Neural cell (in vitro differentiated cells): Measurements from ENCODE around the gene MICU1.

Experiments
- CTCF ChIP-seq: fragments of 450-650 bp; IDR thresholded peaks from 2 replicates; pipeline ENCODE4 v1.5.1; 2014; ENCODE audit warnings: antibody characterized with exemption, mild to moderate bottlenecking, moderate library complexity; ENCODE audit not compliant: poor library complexity, severe bottlenecking
- TAF1 ChIP-seq: IDR thresholded peaks from 2 replicates; pipeline ENCODE4 v1.6.1; 2012; ENCODE audit warnings: low read depth
- TF ChIP-seq, protein P1 (sequence below): IDR thresholded peaks from 2 replicates; pipeline ENCODE4 v1.6.1; 2012; ENCODE audit warnings: borderline replicate concordance

- TF ChIP-seq CTCF (no peak), TAF1 (no peak)
- TF ChIP-seq, protein P1, sequence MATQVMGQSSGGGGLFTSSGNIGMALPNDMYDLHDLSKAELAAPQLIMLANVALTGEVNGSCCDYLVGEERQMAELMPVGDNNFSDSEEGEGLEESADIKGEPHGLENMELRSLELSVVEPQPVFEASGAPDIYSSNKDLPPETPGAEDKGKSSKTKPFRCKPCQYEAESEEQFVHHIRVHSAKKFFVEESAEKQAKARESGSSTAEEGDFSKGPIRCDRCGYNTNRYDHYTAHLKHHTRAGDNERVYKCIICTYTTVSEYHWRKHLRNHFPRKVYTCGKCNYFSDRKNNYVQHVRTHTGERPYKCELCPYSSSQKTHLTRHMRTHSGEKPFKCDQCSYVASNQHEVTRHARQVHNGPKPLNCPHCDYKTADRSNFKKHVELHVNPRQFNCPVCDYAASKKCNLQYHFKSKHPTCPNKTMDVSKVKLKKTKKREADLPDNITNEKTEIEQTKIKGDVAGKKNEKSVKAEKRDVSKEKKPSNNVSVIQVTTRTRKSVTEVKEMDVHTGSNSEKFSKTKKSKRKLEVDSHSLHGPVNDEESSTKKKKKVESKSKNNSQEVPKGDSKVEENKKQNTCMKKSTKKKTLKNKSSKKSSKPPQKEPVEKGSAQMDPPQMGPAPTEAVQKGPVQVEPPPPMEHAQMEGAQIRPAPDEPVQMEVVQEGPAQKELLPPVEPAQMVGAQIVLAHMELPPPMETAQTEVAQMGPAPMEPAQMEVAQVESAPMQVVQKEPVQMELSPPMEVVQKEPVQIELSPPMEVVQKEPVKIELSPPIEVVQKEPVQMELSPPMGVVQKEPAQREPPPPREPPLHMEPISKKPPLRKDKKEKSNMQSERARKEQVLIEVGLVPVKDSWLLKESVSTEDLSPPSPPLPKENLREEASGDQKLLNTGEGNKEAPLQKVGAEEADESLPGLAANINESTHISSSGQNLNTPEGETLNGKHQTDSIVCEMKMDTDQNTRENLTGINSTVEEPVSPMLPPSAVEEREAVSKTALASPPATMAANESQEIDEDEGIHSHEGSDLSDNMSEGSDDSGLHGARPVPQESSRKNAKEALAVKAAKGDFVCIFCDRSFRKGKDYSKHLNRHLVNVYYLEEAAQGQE: no peak
Observed at GRCh38 chr10:72561745-72562166, 64.1 kb downstream of the MICU1 start.
